ENCODE results near the gene DPM3.
A peak's percentile ranks its signal among the peaks of the same experiment; 100 is the strongest.
"Not testable (repeated sequence)": the region's sequence is repeated elsewhere in the genome, so short reads cannot be mapped to it uniquely, and the experiment has no call there.

DPM3 gene

GRCh38 chr1:155139895-155140629 lies at the start of gene DPM3:
DPM3 (minus strand) TSS chr1:155140531; CDS start chr1:155140240, 291 bp downstream.
- DNase-seq, result peak; percentile 75

GRCh38 chr1:155189926-155190325 lies 49.6 kb upstream of the DPM3 start:
- DNase-seq, result not testable (repeated sequence)

DNA sequence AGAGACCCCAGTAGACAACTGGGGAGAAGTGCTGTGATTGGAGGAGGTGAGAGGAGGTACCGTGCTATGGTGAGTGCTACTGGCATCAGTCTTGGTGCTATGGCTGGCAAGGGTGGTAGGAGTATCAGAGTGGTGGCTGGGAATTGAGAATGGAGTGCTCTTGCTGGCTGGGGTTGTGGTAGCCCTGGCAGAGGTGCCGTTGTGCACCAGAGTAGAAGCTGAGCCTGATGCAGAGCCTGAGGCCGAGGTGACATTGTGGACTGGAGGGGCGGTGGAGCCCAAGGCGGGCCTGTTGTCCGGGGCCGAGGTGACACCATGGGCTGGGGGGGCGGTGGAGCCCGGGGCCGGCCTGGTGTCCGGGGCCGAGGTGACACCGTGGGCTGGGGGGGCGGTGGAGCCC lies 47.9 kb upstream of the DPM3 start:
- no peak for DNase-seq

DNA sequence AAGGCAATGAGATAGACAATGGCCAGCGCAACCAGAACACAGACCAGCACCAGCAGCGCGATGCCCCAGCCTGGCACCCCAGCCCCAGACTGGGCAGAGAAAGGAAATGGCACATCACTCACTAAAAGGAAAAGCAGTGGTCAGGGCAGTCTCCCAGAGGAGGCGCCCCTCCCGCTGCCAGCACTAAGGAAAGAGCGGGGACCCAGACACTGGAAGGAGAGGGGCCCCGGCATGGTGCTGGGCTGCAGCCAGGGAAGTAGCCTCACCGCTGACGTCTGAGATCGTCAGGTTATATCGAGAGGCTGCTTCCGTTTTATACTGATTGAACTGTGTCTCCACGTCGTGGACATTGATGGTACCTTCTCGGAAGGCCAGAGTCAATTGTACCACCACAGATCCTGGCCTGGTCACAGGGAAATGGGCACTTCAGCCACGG lies 47.1 kb upstream of the DPM3 start:
- DNase-seq, result no peak

DNA sequence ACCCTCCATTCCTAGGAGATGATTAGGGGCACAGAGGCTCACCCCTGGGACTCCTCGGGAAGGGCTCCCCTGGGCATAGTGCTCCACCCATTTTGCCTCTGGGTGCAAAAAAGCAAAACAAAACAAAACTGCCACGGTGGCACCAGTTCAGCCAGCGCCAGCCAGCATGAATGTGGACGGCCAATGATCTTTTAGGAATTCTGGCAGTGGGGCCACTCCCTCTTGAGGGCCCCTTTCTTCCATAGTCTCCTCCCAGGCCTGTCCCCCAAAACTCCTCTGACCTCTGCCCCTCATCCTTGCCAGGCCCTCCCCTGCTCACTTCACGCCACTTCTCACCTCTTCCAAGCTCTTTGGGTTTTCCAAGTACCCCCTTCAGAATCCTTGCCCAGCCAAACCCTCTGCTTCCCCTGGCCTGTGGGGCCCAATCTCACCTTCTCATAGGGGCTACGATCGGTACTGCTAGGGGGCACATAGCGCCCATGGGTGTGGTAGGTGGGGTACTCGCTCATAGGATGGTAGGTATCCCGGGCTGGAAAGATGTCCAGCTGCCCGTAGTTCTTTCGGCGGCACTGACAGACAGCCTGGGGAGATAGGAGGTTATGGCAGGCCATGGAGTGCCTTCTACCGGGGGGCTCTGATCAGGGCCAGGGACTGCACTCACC lies 46.6 kb upstream of the DPM3 start:
- DNase-seq, result no peak

GRCh38 chr1:155186067-155186793 lies 45.9 kb upstream of the DPM3 start:
- no peak for DNase-seq

DNA sequence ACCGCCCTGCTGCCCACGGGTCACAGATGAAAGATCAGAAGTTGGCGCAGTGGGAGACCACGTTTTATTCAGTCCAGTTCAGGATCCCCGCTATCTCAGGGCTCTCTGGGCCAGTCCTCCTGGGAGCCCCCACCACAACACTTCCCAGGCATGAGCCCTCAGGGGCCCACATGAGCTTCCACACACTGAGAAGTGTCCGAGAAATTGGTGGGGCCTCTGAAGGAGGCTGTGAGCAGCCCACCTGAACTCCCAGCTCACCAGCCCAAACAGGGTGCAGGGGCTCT lies 45.4 kb upstream of the DPM3 start:
- no peak for DNase-seq

GRCh38 chr1:155184835-155185782 lies 44.8 kb upstream of the DPM3 start:
- DNase-seq, result no peak

- no peak for DNase-seq
Measured at GRCh38 chr1:155184351-155184811, 44.0 kb upstream of the DPM3 start.

GRCh38 chr1:155183775-155184221 lies 43.5 kb upstream of the DPM3 start:
- DNase-seq, result no peak

GRCh38 chr1:155182052-155182550 lies 41.8 kb upstream of the DPM3 start:
- no peak for DNase-seq

GRCh38 chr1:155181371-155182051 lies 41.2 kb upstream of the DPM3 start:
- DNase-seq, result no peak

GRCh38 chr1:155179112-155180031 lies 39.0 kb upstream of the DPM3 start:
- no peak for DNase-seq

DNA sequence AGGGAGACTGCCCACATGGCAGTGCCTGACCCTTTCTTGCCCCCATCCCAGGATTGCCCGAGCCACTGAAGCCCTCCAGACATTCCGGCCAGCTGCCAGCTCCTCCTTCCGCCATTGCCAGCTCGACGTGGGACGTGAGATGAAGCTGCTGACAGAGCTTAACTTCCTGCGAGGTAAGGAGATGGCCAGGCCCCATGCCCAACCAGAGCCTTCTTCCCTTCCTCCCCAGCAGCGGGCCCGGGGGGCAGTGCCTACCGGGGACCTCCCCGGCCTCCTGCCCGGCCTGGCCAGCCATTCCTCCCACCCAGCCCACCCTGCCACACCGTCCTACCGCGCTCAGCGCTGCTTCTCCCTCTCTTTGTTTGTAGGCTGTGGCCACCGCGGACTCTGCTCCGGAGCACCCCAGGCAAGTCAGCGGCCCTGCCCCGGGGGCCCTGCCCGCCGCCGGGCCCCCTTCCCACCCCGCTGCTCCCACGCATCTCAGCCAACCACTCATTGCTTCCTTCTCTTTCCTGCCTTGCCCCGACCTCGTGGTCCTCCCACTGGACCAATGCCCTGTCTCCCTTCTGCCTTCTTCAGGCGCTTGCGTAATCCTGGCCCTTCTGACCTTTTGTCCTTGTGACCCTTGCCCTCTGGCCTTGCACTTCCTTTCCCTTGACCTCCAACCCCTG lies 38.2 kb upstream of the DPM3 start:
- no peak for DNase-seq

- DNase-seq, result no peak
Measured at GRCh38 chr1:155177918-155178281, 37.6 kb upstream of the DPM3 start.

- no peak for DNase-seq
Measured at GRCh38 chr1:155177192-155177917, 37.0 kb upstream of the DPM3 start.

GRCh38 chr1:155176544-155177071 lies 36.3 kb upstream of the DPM3 start:
- peak; percentile 57 for DNase-seq

GRCh38 chr1:155175927-155176371 lies 35.6 kb upstream of the DPM3 start:
- DNase-seq, result no peak

- no peak for DNase-seq
Measured at GRCh38 chr1:155175281-155175926, 35.1 kb upstream of the DPM3 start.
